SK-N-SH (cell line): Measurements from ENCODE around the gene WDR64.
A peak's percentile ranks its signal among the peaks of the same experiment; 100 is the strongest.

Experiments
- CHD2 ChIP-seq: fragments of 150-350 bp; IDR thresholded peaks from 2 replicates; pipeline ENCODE4 v1.6.1; 2018; ENCODE audit warnings: low read length; ENCODE audit not compliant: partially characterized antibody
- ELF1 ChIP-seq: IDR thresholded peaks from 2 replicates; pipeline ENCODE4 v1.4.0; 2012
- GABPA ChIP-seq: IDR thresholded peaks from 2 replicates; pipeline ENCODE4 v1.4.0; 2012; ENCODE audit warnings: low read depth, mild to moderate bottlenecking
- IRF3 ChIP-seq: fragments of 150-350 bp; IDR thresholded peaks from 2 replicates; pipeline ENCODE4 v1.6.1; 2016; ENCODE audit warnings: mild to moderate bottlenecking, low read depth, low read length
- SMC3 ChIP-seq: IDR thresholded peaks from 2 replicates; pipeline ENCODE4 v1.6.1; 2012; ENCODE audit warnings: low read depth, low read length, improper control_type of control experiment
- TF ChIP-seq, protein P1 (sequence below): fragments of 200-600 bp; sonication (generic); IDR thresholded peaks from 2 replicates; pipeline ENCODE4 v1.6.1; 2017; ENCODE audit warnings: antibody characterized with exemption, mild to moderate bottlenecking, moderate library complexity

DNA sequence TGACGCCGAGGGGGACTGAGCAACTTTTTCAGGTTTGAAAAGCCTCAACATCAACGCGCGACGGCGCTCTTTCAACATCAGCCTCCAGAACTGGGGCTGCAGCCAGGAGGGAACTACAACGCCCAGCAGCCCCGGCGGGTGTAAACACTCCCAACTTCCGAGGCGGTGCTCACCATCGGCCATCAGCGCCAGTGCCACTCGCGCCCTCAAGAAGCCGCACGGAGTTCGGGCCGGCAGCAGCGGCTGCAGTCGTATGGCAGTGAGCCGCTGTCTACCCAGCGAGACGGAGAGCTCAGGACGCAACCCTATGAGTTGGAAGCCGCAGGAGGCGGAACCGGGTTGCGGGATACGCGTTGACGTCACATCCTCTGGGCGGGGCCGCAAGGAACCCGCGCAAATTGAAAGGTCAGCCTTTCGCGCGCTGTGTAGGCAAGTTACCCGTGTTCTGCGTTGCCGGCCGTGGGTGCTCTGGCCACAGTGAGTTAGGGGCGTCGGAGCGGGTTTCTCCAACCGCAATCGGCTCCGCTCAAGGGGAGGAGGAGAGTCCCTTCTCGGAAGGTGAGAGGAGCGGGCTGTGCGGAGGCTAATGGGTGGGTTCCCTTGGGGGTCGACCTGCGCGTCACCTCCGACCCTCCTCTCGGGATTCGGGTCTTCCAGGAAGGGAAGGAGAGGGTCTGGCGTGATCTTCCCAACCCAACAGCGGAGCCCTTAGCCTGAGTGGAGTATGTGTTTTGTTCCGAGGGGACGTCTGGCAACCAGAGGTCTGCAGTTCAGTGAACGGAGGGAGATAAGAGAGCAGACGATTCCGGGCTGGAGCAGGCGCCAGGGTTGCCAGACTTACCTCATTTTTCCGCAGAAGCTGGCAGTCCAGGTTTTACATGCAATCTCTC, 196.0 kb downstream of the WDR64 start, which contains the start of gene EXO1:
- no peak for TF ChIP-seq SMC3
- peak; percentile 89 for TF ChIP-seq GABPA
- TF ChIP-seq ELF1, result peak; percentile 74
- TF ChIP-seq, protein P1, sequence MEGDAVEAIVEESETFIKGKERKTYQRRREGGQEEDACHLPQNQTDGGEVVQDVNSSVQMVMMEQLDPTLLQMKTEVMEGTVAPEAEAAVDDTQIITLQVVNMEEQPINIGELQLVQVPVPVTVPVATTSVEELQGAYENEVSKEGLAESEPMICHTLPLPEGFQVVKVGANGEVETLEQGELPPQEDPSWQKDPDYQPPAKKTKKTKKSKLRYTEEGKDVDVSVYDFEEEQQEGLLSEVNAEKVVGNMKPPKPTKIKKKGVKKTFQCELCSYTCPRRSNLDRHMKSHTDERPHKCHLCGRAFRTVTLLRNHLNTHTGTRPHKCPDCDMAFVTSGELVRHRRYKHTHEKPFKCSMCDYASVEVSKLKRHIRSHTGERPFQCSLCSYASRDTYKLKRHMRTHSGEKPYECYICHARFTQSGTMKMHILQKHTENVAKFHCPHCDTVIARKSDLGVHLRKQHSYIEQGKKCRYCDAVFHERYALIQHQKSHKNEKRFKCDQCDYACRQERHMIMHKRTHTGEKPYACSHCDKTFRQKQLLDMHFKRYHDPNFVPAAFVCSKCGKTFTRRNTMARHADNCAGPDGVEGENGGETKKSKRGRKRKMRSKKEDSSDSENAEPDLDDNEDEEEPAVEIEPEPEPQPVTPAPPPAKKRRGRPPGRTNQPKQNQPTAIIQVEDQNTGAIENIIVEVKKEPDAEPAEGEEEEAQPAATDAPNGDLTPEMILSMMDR, result peak; percentile 51
- peak; percentile 69 for TF ChIP-seq CHD2
- no peak for TF ChIP-seq IRF3
